ENCODE data around the gene SYNDIG1L. TPM values are rescaled to one million over a fixed set of nuclear protein-coding genes. Genes with fewer than 3 reads are reported as not detected.
"Not testable (repeated sequence)": the region's sequence is repeated elsewhere in the genome, so short reads cannot be mapped to it uniquely, and the experiment has no call there.

The SYNDIG1L gene
- total and polyA plus RNA-seq, 5 donors, result 0.07 to 0.28 (median 0.09) TPM; not detected in 2

- DNase-seq (no peak), ATAC-seq (no peak)
- H3K27ac ChIP-seq (ENCODE audit: low read length), result no peak overlapping the region
- H3K4me1 ChIP-seq (ENCODE audit: control insufficient read depth, insufficient read depth, low read length), result no peaks in the 10 kb centered on the region
- intact Hi-C loops (cut with DNase I), result no loop called here
- 89% methylated on average over 4 of the region's 4 CpGs for WGBS
- no peaks in the 10 kb centered on the region for H3K9me3 ChIP-seq (ENCODE audit: control insufficient read depth, low read length)
- H3K27me3 ChIP-seq (ENCODE audit: control insufficient read depth, insufficient read depth), result peaks cover 3% of the 10 kb centered on the region
- H3K4me3 ChIP-seq (ENCODE audit: low read length), result no peak overlapping the region
Measured at GRCh38 chr14:74382231-74382630, 43.8 kb downstream of the SYNDIG1L start.

- H3K27me3 ChIP-seq (ENCODE audit: control insufficient read depth, insufficient read depth); intact Hi-C loops (cut with DNase I); H3K4me3 ChIP-seq (ENCODE audit: low read length); H3K4me1 ChIP-seq (ENCODE audit: control insufficient read depth, insufficient read depth, low read length); H3K9me3 ChIP-seq (ENCODE audit: control insufficient read depth, low read length); H3K27ac ChIP-seq (ENCODE audit: low read length); ATAC-seq; DNase-seq: not testable (repeated sequence)
- WGBS, result 78% methylated on average over 4 of the region's 10 CpGs
Measured at GRCh38 chr14:74381571-74381970, 44.4 kb downstream of the SYNDIG1L start.

- DNase-seq (no peak), ATAC-seq (no peak)
- Histone ChIP-seq H3K4me1 (ENCODE audit: control insufficient read depth, insufficient read depth, low read length) (no peaks in the 10 kb centered on the region), H3K27ac (ENCODE audit: low read length) (no peak overlapping the region), H3K27me3 (ENCODE audit: control insufficient read depth, insufficient read depth) (no peaks in the 10 kb centered on the region), H3K9me3 (ENCODE audit: control insufficient read depth, low read length) (no peaks in the 10 kb centered on the region), H3K4me3 (ENCODE audit: low read length) (no peak overlapping the region)
- 83% methylated on average over 13 of the region's 13 CpGs for WGBS
- intact Hi-C loops (cut with DNase I), result no loop called here
Measured at GRCh38 chr14:74380845-74381244, 45.2 kb downstream of the SYNDIG1L start.

- Histone ChIP-seq H3K4me3 (ENCODE audit: low read length) (no peak overlapping the region), H3K9me3 (ENCODE audit: control insufficient read depth, low read length) (no peaks in the 10 kb centered on the region), H3K4me1 (ENCODE audit: control insufficient read depth, insufficient read depth, low read length) (no peaks in the 10 kb centered on the region), H3K27ac (ENCODE audit: low read length) (no peak overlapping the region), H3K27me3 (ENCODE audit: control insufficient read depth, insufficient read depth) (no peaks in the 10 kb centered on the region)
- 81% methylated on average over 9 of the region's 9 CpGs for WGBS
- intact Hi-C loops (cut with DNase I), result no loop called here
- ATAC-seq (no peak), DNase-seq (no peak)
Measured at GRCh38 chr14:74380172-74380571, 45.8 kb downstream of the SYNDIG1L start.

GRCh38 chr14:74377976-74378690, 47.9 kb downstream of the SYNDIG1L start:
- Histone ChIP-seq H3K4me1 (ENCODE audit: control insufficient read depth, insufficient read depth, low read length) (no peaks in the 10 kb centered on the region), H3K27ac (ENCODE audit: low read length) (no peak overlapping the region), H3K9me3 (ENCODE audit: control insufficient read depth, low read length) (no peaks in the 10 kb centered on the region), H3K27me3 (ENCODE audit: control insufficient read depth, insufficient read depth) (no peaks in the 10 kb centered on the region), H3K4me3 (ENCODE audit: low read length) (no peak overlapping the region)
- DNase-seq, result no peak
- ATAC-seq, result no peak
- intact Hi-C loops (cut with DNase I), result no loop called here
- 92% methylated on average over 38 of the region's 38 CpGs for WGBS

- H3K27ac ChIP-seq (ENCODE audit: low read length), result no peak overlapping the region
- 67% methylated on average over 8 of the region's 8 CpGs for WGBS
- ATAC-seq, result no peak
- H3K4me1 ChIP-seq (ENCODE audit: control insufficient read depth, insufficient read depth, low read length), result no peaks in the 10 kb centered on the region
- no peak overlapping the region for H3K4me3 ChIP-seq (ENCODE audit: low read length)
- DNase-seq, result no peak
- intact Hi-C loops (cut with DNase I), result loop anchor here in 1 of 4 donors (5.0 kb wide), 1 partner anchor 114 kb away; no protein-coding TSS in a partner anchor
- no peaks in the 10 kb centered on the region for H3K9me3 ChIP-seq (ENCODE audit: control insufficient read depth, low read length)
- no peaks in the 10 kb centered on the region for H3K27me3 ChIP-seq (ENCODE audit: control insufficient read depth, insufficient read depth)
Measured at GRCh38 chr14:74368441-74368840, 57.6 kb downstream of the SYNDIG1L start.

- Histone ChIP-seq H3K27ac (ENCODE audit: low read length) (no peak overlapping the region), H3K4me3 (ENCODE audit: low read length) (no peak overlapping the region), H3K27me3 (ENCODE audit: control insufficient read depth, insufficient read depth) (no peaks in the 10 kb centered on the region), H3K4me1 (ENCODE audit: control insufficient read depth, insufficient read depth, low read length) (no peaks in the 10 kb centered on the region), H3K9me3 (ENCODE audit: control insufficient read depth, low read length) (no peaks in the 10 kb centered on the region)
- ATAC-seq (no peak), DNase-seq (no peak)
- intact Hi-C loops (cut with DNase I), result loop anchor here in 1 of 4 donors (5.0 kb wide), 1 partner anchor 114 kb away; no protein-coding TSS in a partner anchor
- 92% methylated on average over 6 of the region's 6 CpGs for WGBS
Measured at GRCh38 chr14:74368026-74368425, 58.0 kb downstream of the SYNDIG1L start.

- H3K27ac ChIP-seq (ENCODE audit: low read length), result no peak overlapping the region
- 58% methylated on average over 7 of the region's 7 CpGs for WGBS
- no peaks in the 10 kb centered on the region for H3K27me3 ChIP-seq (ENCODE audit: control insufficient read depth, insufficient read depth)
- DNase-seq (no peak), ATAC-seq (no peak)
- intact Hi-C loops (cut with DNase I), result loop anchor here in 3 of 4 donors (5.0 kb wide), 1 partner anchor 113 kb away; no protein-coding TSS in a partner anchor
- H3K9me3 ChIP-seq (ENCODE audit: control insufficient read depth, low read length), result no peaks in the 10 kb centered on the region
- H3K4me1 ChIP-seq (ENCODE audit: control insufficient read depth, insufficient read depth, low read length), result no peaks in the 10 kb centered on the region
- H3K4me3 ChIP-seq (ENCODE audit: low read length), result no peak overlapping the region
Measured at GRCh38 chr14:74364271-74364880, 61.6 kb downstream of the SYNDIG1L start.

GRCh38 chr14:74362361-74362915, 63.6 kb downstream of the SYNDIG1L start:
- WGBS, result 25% methylated on average over 12 of the region's 12 CpGs
- peak; percentile 82 to 85 for ATAC-seq

GRCh38 chr14:74360163-74360562, 65.8 kb downstream of the SYNDIG1L start:
- Histone ChIP-seq H3K27me3 (ENCODE audit: control insufficient read depth, insufficient read depth) (no peaks in the 10 kb centered on the region), H3K27ac (ENCODE audit: low read length) (no peak overlapping the region), H3K4me1 (ENCODE audit: control insufficient read depth, insufficient read depth, low read length) (no peaks in the 10 kb centered on the region), H3K9me3 (ENCODE audit: control insufficient read depth, low read length) (no peaks in the 10 kb centered on the region), H3K4me3 (ENCODE audit: low read length) (no peak overlapping the region)
- no peak for ATAC-seq
- DNase-seq, result no peak
- intact Hi-C loops (cut with DNase I), result loop anchor here in 3 of 4 donors (5.0 kb wide), 1 partner anchor 117 kb away; no protein-coding TSS in a partner anchor
- 65% methylated on average over 3 of the region's 3 CpGs for WGBS

More at GRCh38 chr14:74362361-74362915, 63.6 kb downstream of the SYNDIG1L start:
- H3K4me1 ChIP-seq (ENCODE audit: control insufficient read depth, insufficient read depth, low read length), result no peaks in the 10 kb centered on the region
- no peaks in the 10 kb centered on the region for H3K9me3 ChIP-seq (ENCODE audit: control insufficient read depth, low read length)
- DNase-seq, result peak; percentile 84 to 92 (median 90)
- intact Hi-C loops (cut with DNase I), result loop anchor here in 3 of 4 donors (5.0 kb wide), 1 partner anchor 115 kb away; no protein-coding TSS in a partner anchor
- H3K4me3 ChIP-seq (ENCODE audit: low read length), result no peak overlapping the region
- no peak overlapping the region for H3K27ac ChIP-seq (ENCODE audit: low read length)
- H3K27me3 ChIP-seq (ENCODE audit: control insufficient read depth, insufficient read depth), result no peaks in the 10 kb centered on the region

- Histone ChIP-seq H3K27me3 (ENCODE audit: control insufficient read depth, insufficient read depth) (no peaks in the 10 kb centered on the region), H3K9me3 (ENCODE audit: control insufficient read depth, low read length) (no peaks in the 10 kb centered on the region), H3K4me3 (ENCODE audit: low read length) (no peak overlapping the region), H3K27ac (ENCODE audit: low read length) (no peak overlapping the region), H3K4me1 (ENCODE audit: control insufficient read depth, insufficient read depth, low read length) (no peaks in the 10 kb centered on the region)
- WGBS, result 88% methylated on average over 17 of the region's 17 CpGs
- DNase-seq, result no peak
- ATAC-seq, result no peak
- intact Hi-C loops (cut with DNase I), result no loop called here
Measured at GRCh38 chr14:74358176-74358829, 67.7 kb downstream of the SYNDIG1L start.

All from right cardiac atrium (tissue), 5 donors.